WTC11 (cell line): ENCODE results near the gene CPT1B. TPM values are rescaled to one million over a fixed set of nuclear protein-coding genes. Genes with fewer than 3 reads are reported as not detected.
"Not testable (repeated sequence)": the region's sequence is repeated elsewhere in the genome, so short reads cannot be mapped to it uniquely, and the experiment has no call there.

ENCODE experiments used
- ATAC-seq: fragments of 200-7000 bp; cut with Tn5 transposase; 2 replicates; pipeline ENCODE4 v1.10.0; 2021; ENCODE audit warnings: mild to moderate bottlenecking, moderate library complexity
- CTCF ChIA-PET: fragments of 300-600 bp; sonication (Branson Sonifier 250); formaldehyde crosslinking; loops from one replicate; lab custom pipeline; 2021; ENCODE audit warnings: antibody characterized with exemption; lab: Charles Lee
- POLR2A ChIA-PET: fragments of 350-600 bp; sonication (Branson Sonifier 250); formaldehyde crosslinking; loops from one replicate; lab custom pipeline; 2021; ENCODE audit warnings: antibody characterized with exemption; lab: Charles Lee
- DNase-seq: peaks from one replicate; pipeline ENCODE4 v3.0.0; 2021; ENCODE audit warnings: low spot score
- H3K27ac Mint-ChIP-seq: 2 replicates; pipeline ENCODE4 v1.8.0; 2021; ENCODE audit warnings: mixed read lengths
- H3K27me3 Mint-ChIP-seq: 2 replicates; pipeline ENCODE4 v1.8.0; 2021; ENCODE audit warnings: low read depth, mild to moderate bottlenecking, moderate library complexity, mixed read lengths
- H3K36me3 Mint-ChIP-seq: 2 replicates; pipeline ENCODE4 v1.8.0; 2021; ENCODE audit warnings: mixed read lengths
- H3K4me1 Mint-ChIP-seq: 2 replicates; pipeline ENCODE4 v1.8.0; 2022; ENCODE audit warnings: mixed read lengths
- H3K4me3 Mint-ChIP-seq: 2 replicates; pipeline ENCODE4 v1.8.0; 2021; ENCODE audit warnings: mild to moderate bottlenecking, moderate library complexity, mixed read lengths
- H3K9me3 Mint-ChIP-seq: 2 replicates; pipeline ENCODE4 v1.8.0; 2021; ENCODE audit warnings: mixed read lengths
- CREB1 ChIP-seq: sonication (generic); formaldehyde crosslinking; IDR thresholded peaks from 2 replicates; pipeline ENCODE4 v1.8.0; 2023; ENCODE audit warnings: mild to moderate bottlenecking, missing genetic modification reagents
- E2F1 ChIP-seq: sonication (generic); formaldehyde crosslinking; IDR thresholded peaks from 2 replicates; pipeline ENCODE4 v1.8.0; 2022; ENCODE audit warnings: mild to moderate bottlenecking, missing genetic modification reagents
- E2F4 ChIP-seq: sonication (generic); formaldehyde crosslinking; IDR thresholded peaks from 2 replicates; pipeline ENCODE4 v1.8.1; 2022; ENCODE audit warnings: low read depth, mild to moderate bottlenecking, moderate library complexity, missing genetic modification reagents, borderline replicate concordance
- ETV6 ChIP-seq: sonication (generic); formaldehyde crosslinking; IDR thresholded peaks from 2 replicates; pipeline ENCODE4 v1.8.1; 2022; ENCODE audit warnings: mild to moderate bottlenecking, missing genetic modification reagents
- FOXK1 ChIP-seq: sonication (generic); formaldehyde crosslinking; IDR thresholded peaks from 2 replicates; pipeline ENCODE4 v1.8.0; 2022; ENCODE audit warnings: mild to moderate bottlenecking, moderate library complexity, missing genetic modification reagents
- GABPB1 ChIP-seq: sonication (generic); formaldehyde crosslinking; IDR thresholded peaks from 2 replicates; pipeline ENCODE4 v1.8.1; 2023; ENCODE audit warnings: mild to moderate bottlenecking, missing genetic modification reagents
- GTF2I ChIP-seq: fragments of 250-450 bp; sonication (Bioruptor Pico); conservative IDR thresholded peaks from 2 replicates; pipeline ENCODE4 v1.4.0; 2021; ENCODE audit warnings: mild to moderate bottlenecking
- PRDM15 ChIP-seq: sonication (generic); formaldehyde crosslinking; IDR thresholded peaks from 2 replicates; pipeline ENCODE4 v1.8.0; 2022; ENCODE audit warnings: missing genetic modification reagents
- PRRX2 ChIP-seq: fragments of 250-450 bp; sonication (Bioruptor Pico); IDR thresholded peaks from 2 replicates; pipeline ENCODE4 v1.8.0; 2021; ENCODE audit warnings: mild to moderate bottlenecking
- RELA ChIP-seq: sonication (generic); formaldehyde crosslinking; IDR thresholded peaks from 2 replicates; pipeline ENCODE4 v1.8.1; 2022; ENCODE audit warnings: missing genetic modification reagents, mild to moderate bottlenecking, borderline replicate concordance
- RORB ChIP-seq: fragments of 250-450 bp; sonication (Bioruptor Pico); IDR thresholded peaks from 2 replicates; pipeline ENCODE4 v1.9.0; 2021; ENCODE audit warnings: mild to moderate bottlenecking
- SMAD3 ChIP-seq: sonication (generic); formaldehyde crosslinking; IDR thresholded peaks from 2 replicates; pipeline ENCODE4 v1.8.0; 2022; ENCODE audit warnings: missing genetic modification reagents, mild to moderate bottlenecking, borderline replicate concordance
- SOX15 ChIP-seq: fragments of 250-450 bp; sonication (Bioruptor Pico); IDR thresholded peaks from 2 replicates; pipeline ENCODE4 v1.9.0; 2021; ENCODE audit warnings: mild to moderate bottlenecking
- TCF7 ChIP-seq: sonication (generic); formaldehyde crosslinking; IDR thresholded peaks from 2 replicates; pipeline ENCODE4 v1.8.0; 2022; ENCODE audit warnings: mild to moderate bottlenecking, low read depth, missing genetic modification reagents, moderate library complexity
- TEAD4 ChIP-seq: sonication (generic); formaldehyde crosslinking; IDR thresholded peaks from 2 replicates; pipeline ENCODE4 v1.8.0; 2022; ENCODE audit warnings: mild to moderate bottlenecking, missing genetic modification reagents
- USF2 ChIP-seq: sonication (generic); formaldehyde crosslinking; IDR thresholded peaks from 2 replicates; pipeline ENCODE4 v1.8.1; 2023; ENCODE audit warnings: mild to moderate bottlenecking, missing genetic modification reagents, moderate library complexity
- ZBTB21 ChIP-seq: sonication (generic); formaldehyde crosslinking; IDR thresholded peaks from 2 replicates; pipeline ENCODE4 v1.8.1; 2023; ENCODE audit warnings: mild to moderate bottlenecking, missing genetic modification reagents, borderline replicate concordance
- ZBTB43 ChIP-seq: sonication (generic); formaldehyde crosslinking; IDR thresholded peaks from 2 replicates; pipeline ENCODE4 v1.8.1; 2023; ENCODE audit warnings: mild to moderate bottlenecking, missing genetic modification reagents
- ZNF263 ChIP-seq: sonication (generic); formaldehyde crosslinking; IDR thresholded peaks from 2 replicates; pipeline ENCODE4 v1.8.1; 2022; ENCODE audit warnings: low read depth, mild to moderate bottlenecking, moderate library complexity, missing genetic modification reagents
- ZNF416 ChIP-seq: fragments of 250-450 bp; sonication (Bioruptor Pico); IDR thresholded peaks from 2 replicates; pipeline ENCODE4 v1.9.0; 2021; ENCODE audit warnings: mild to moderate bottlenecking, inconsistent platforms
- ZNF671 ChIP-seq: fragments of 250-450 bp; sonication (Bioruptor Pico); IDR thresholded peaks from 2 replicates; pipeline ENCODE4 v1.8.0; 2021; ENCODE audit warnings: mild to moderate bottlenecking
- total RNA-seq: library from RNA; stranded (reverse); gene quantifications from 3 replicates; pipeline ENCODE4 v1.2.3, GENCODE V29; 2021

CPT1B gene
- total RNA-seq, 1 experiment from 2014 or later = 33.7 TPM

GRCh38 chr22:50541667-50542026 lies 36.6 kb downstream of the CPT1B start:
- H3K9me3 Mint-ChIP-seq, H3K4me3 Mint-ChIP-seq, ATAC-seq, H3K36me3 Mint-ChIP-seq, DNase-seq, POLR2A ChIA-PET, H3K4me1 Mint-ChIP-seq, H3K27ac Mint-ChIP-seq: not testable (repeated sequence)
- H3K27me3 Mint-ChIP-seq = peaks cover 20% of the 10 kb centered on the region
- CTCF ChIA-PET = interaction anchor here (0.7 to 1.4 kb wide), 2 partner anchors 99 to 155 kb away, joined by 3 to 5 read pairs; no protein-coding TSS in a partner anchor
- TF ChIP-seq GABPB1 (CRISPR knock-in tag) = peak; percentile 64

GRCh38 chr22:50540381-50540780 lies 37.8 kb downstream of the CPT1B start:
- H3K27me3 Mint-ChIP-seq = peaks cover 20% of the 10 kb centered on the region
- ChIA-PET CTCF (interaction anchor here (0.7 to 1.0 kb wide), 2 partner anchors 80 to 186 kb away, joined by 3 read pairs; no protein-coding TSS in a partner anchor), POLR2A (no interaction called here)
- DNase-seq (no peak), ATAC-seq (no peak)
- no peaks in the 10 kb centered on the region for H3K9me3 Mint-ChIP-seq
- no peaks in the 10 kb centered on the region for H3K4me1 Mint-ChIP-seq
- no peaks in the 10 kb centered on the region for H3K36me3 Mint-ChIP-seq
- TF ChIP-seq TCF7 (CRISPR knock-in tag) = no peak
- TF ChIP-seq TEAD4 (CRISPR knock-in tag) = no peak
- no peak for TF ChIP-seq FOXK1 (CRISPR knock-in tag)
- TF ChIP-seq E2F4 (CRISPR knock-in tag) = no peak
- TF ChIP-seq ZNF671 (CRISPR knock-in tag) = no peak
- no peak for TF ChIP-seq RELA (CRISPR knock-in tag)
- TF ChIP-seq PRRX2 (CRISPR knock-in tag) = no peak
- no peak for TF ChIP-seq SOX15 (CRISPR knock-in tag)
- no peak for TF ChIP-seq PRDM15 (CRISPR knock-in tag)
- TF ChIP-seq RORB = no peak
- TF ChIP-seq ETV6 (CRISPR knock-in tag) = no peak
- no peak for TF ChIP-seq E2F1 (CRISPR knock-in tag)
- TF ChIP-seq USF2 = no peak
- no peak for TF ChIP-seq SMAD3
- no peak for TF ChIP-seq ZNF263
- H3K4me3 Mint-ChIP-seq = no peak overlapping the region
- no peak overlapping the region for H3K27ac Mint-ChIP-seq

- ChIA-PET CTCF (interaction anchor here (1.1 to 3.2 kb wide), 3 partner anchors 12 to 83 kb away, joined by 3 to 8 read pairs (median 3); partner anchors contain the start of genes SCO2 and SYCE3), POLR2A (no interaction called here)
- Mint-ChIP-seq H3K9me3 (no peaks in the 10 kb centered on the region), H3K4me3 (no peak overlapping the region), H3K36me3 (no peaks in the 10 kb centered on the region), H3K27me3 (peaks cover 29% of the 10 kb centered on the region), H3K27ac (no peak overlapping the region), H3K4me1 (peaks cover 4% of the 10 kb centered on the region; the same call in 1 of the 2 replicates)
- ATAC-seq (no peak), DNase-seq (no peak)
- no peak for TF ChIP-seq SMAD3
- no peak for TF ChIP-seq ZBTB21
- TF ChIP-seq RORB = no peak
- TF ChIP-seq ZNF416 = no peak
- no peak for TF ChIP-seq SOX15 (CRISPR knock-in tag)
- TF ChIP-seq ZBTB43 = no peak
- no peak for TF ChIP-seq PRDM15 (CRISPR knock-in tag)
- TF ChIP-seq CREB1 (CRISPR knock-in tag) = no peak
- TF ChIP-seq GTF2I (CRISPR knock-in tag) = no peak
These were observed 40.5 kb downstream of the CPT1B start for GRCh38 chr22:50537765-50538164.
